Stimulated activated CD8-positive, alpha-beta memory T cell treated with anti-CD3 and anti-CD28 coated beads, Interleukin-4, amount 100 ng/mL, for 24 hours (primary cell): ENCODE measurements around the gene APLP1.
"Not testable (repeated sequence)": the region's sequence is repeated elsewhere in the genome, so short reads cannot be mapped to it uniquely, and the experiment has no call there.

ENCODE experiments used
- DNase-seq: peaks from one replicate; pipeline ENCODE4 v3.0.0-alpha.2; 2020; ENCODE audit warnings: low read depth

The APLP1 gene

GRCh38 chr19:35868172-35868822, at the start of gene APLP1:
Gene APLP1, plus strand, starts transcription at chr19:35868574. Its CDS starts 63 bp downstream, at chr19:35868637.
- DNase-seq: peak; percentile 67

GRCh38 chr19:35822579-35822978, 45.8 kb upstream of the APLP1 start:
- no peak for DNase-seq

- DNase-seq: no peak
These were observed 44.2 kb upstream of the APLP1 start for GRCh38 chr19:35824150-35824549.

- DNase-seq: peak; percentile 12
These were observed 39.6 kb upstream of the APLP1 start for GRCh38 chr19:35828692-35829301.

GRCh38 chr19:35830986-35831385, 37.4 kb upstream of the APLP1 start:
- no peak for DNase-seq

- DNase-seq: no peak
These were observed 36.3 kb upstream of the APLP1 start for GRCh38 chr19:35832054-35832453.

GRCh38 chr19:35833972-35834371, 34.4 kb upstream of the APLP1 start:
- DNase-seq: no peak

GRCh38 chr19:35836096-35836495, 32.3 kb upstream of the APLP1 start:
- DNase-seq: not testable (repeated sequence)

GRCh38 chr19:35841961-35842595, 26.3 kb upstream of the APLP1 start:
- no peak for DNase-seq

- DNase-seq: no peak
These were observed 25.6 kb upstream of the APLP1 start for GRCh38 chr19:35842666-35843272.

- DNase-seq: no peak
These were observed 24.5 kb upstream of the APLP1 start for GRCh38 chr19:35843676-35844481.

GRCh38 chr19:35844482-35845214, 23.7 kb upstream of the APLP1 start:
- no peak for DNase-seq

- no peak for DNase-seq
These were observed 22.9 kb upstream of the APLP1 start for GRCh38 chr19:35845215-35846037.

GRCh38 chr19:35846038-35846668, 22.2 kb upstream of the APLP1 start:
- DNase-seq: no peak

- DNase-seq: no peak
These were observed 20.5 kb upstream of the APLP1 start for GRCh38 chr19:35847911-35848310.

GRCh38 chr19:35848486-35848885, 19.9 kb upstream of the APLP1 start:
- no peak for DNase-seq

GRCh38 chr19:35848919-35849505, 19.4 kb upstream of the APLP1 start:
- no peak for DNase-seq

GRCh38 chr19:35851213-35852028, 17.0 kb upstream of the APLP1 start:
- no peak for DNase-seq
